GM10266 (cell line): ENCODE results near the gene TMEM238.
"Not testable (repeated sequence)": the region's sequence is repeated elsewhere in the genome, so short reads cannot be mapped to it uniquely, and the experiment has no call there.

ENCODE experiments used
- DNase-seq: peaks from one replicate; pipeline ENCODE4 v3.0.0; 2012; ENCODE audit errors: extremely low spot score
- TF ChIP-seq, protein P1 (sequence below): IDR thresholded peaks from 2 replicates; pipeline ENCODE4 v1.5.1; 2012; ENCODE audit warnings: mild to moderate bottlenecking, low read depth; ENCODE audit not compliant: control insufficient read depth, insufficient read depth; ENCODE audit errors: missing control alignments

The TMEM238 gene

DNA sequence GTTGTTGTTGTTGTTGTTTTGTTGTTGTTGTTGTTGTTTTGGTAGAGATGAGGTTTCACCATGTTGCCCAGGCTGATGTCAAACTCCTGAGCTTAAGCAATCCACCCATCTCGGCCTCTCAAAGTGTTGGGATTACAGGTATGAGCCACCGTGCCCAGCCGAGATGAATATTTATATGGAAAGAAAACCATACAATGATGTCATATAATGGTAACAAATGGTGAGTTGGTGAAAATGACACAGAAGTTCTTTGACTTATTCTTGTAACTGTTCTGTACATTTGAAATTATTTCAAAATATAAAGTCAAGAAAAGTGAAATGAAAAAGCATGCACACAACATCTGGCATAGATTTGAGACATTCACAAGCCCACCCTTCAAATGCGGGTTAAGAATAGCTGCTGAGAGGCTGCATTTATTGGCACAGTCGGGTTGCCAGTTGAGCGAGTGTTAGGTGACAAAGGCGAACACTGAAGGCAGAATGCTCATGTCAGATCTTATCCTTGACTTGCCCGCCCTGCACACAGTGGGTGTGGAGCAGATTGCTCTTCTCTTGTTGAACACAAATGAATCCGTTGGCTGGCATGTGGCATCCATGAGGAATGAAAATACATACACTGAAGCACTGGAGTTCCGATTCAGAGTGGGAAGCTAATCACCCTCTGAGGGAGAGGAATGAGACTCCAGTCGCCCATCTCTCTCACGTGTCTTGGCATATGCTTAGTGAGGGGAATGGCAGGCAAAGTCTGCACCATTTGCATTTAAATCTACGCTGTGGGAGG, 39.3 kb upstream of the TMEM238 start:
- no peak for DNase-seq
- TF ChIP-seq, protein P1, sequence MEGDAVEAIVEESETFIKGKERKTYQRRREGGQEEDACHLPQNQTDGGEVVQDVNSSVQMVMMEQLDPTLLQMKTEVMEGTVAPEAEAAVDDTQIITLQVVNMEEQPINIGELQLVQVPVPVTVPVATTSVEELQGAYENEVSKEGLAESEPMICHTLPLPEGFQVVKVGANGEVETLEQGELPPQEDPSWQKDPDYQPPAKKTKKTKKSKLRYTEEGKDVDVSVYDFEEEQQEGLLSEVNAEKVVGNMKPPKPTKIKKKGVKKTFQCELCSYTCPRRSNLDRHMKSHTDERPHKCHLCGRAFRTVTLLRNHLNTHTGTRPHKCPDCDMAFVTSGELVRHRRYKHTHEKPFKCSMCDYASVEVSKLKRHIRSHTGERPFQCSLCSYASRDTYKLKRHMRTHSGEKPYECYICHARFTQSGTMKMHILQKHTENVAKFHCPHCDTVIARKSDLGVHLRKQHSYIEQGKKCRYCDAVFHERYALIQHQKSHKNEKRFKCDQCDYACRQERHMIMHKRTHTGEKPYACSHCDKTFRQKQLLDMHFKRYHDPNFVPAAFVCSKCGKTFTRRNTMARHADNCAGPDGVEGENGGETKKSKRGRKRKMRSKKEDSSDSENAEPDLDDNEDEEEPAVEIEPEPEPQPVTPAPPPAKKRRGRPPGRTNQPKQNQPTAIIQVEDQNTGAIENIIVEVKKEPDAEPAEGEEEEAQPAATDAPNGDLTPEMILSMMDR: no peak

DNA sequence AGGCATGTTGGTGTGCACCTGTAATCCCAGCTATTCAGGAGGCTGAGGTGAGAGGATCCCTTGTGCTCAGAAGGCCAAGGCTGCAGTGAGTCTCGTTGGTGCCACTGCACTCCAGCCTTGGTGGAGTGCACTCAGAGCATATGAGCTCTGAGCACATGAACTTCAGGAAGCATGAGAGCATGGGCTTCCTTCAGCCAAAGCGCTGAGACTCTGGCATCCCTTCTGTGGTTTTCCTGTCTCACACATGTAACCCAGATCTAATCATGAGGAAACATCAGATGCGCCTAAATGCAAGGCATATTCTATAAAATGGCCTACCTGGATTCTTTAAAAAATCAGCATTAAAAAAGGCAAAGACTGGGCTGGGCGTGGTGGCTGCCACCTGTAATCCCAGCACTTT, 37.2 kb upstream of the TMEM238 start:
- not testable (repeated sequence) for DNase-seq

DNA sequence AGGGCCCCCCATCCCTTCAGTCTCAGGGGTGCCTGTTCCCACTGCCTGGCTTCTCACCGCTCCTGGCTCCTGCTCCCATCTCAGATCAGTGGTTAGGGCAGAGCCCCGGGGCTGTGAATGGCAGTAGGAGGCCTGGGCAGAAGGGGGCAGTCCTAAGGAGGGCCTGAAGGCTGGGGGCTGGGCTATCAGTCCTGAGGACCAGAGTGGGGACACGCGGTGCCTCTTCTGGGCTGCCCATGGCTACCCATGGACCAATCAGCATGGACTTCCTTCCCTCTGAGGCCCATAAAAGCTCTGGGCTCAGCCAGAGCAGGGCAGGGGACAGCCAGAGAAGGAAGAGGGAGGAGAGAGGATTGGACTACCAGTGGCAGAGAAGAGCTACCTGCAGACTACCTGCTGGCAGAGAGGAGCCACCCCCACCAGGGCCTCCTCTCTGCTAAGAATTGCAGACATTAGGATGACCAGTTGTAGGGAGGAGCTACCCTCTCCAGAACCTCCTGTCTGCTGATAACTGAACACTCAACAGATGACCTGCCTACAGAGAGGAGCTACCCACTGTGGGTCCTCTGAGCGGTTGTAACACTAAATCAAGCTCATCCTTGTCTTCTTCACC, 35.6 kb upstream of the TMEM238 start:
- no peak for DNase-seq
- TF ChIP-seq, protein P1: no peak

DNA sequence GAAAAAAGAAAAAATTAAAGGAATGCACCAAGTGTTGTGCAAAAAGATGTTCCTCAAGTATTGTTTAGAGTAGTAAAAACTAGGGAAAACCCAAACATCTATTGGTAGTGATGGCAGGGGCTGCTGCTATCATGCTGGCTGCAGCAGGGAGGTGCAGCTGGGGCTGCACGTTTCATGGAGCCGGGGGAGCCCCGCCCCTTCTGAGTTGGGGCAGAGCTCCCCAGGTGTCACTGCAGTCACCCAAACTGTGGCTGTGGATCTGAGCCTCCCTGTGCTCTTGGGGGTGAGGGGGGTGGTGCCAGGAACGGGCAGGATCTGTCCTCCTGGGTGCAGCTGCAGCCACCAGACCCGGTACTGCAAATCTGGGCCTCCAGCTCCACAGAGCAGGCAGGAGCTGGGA, 35.0 kb upstream of the TMEM238 start:
- TF ChIP-seq, protein P1: no peak
- DNase-seq: no peak

DNA sequence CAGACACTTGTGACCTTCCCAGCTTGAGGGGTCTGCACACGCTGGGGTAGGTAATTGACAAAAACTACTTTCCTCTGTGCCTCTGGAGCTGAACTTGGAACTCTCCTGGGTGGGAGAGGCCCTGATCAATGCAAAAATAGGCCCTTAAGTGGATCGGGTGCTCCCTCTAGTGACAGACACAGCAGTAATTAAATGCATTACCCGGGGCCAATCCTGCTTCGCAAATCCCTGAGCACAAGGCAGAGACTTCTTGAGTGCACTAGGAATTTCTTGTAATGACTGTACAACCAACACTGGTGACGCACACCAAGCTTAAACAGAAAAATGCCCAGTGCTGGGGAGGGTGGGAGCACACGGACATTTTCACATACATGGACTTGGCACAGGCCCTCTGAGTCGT, 34.1 kb upstream of the TMEM238 start:
- DNase-seq: peak; percentile 63

DNA sequence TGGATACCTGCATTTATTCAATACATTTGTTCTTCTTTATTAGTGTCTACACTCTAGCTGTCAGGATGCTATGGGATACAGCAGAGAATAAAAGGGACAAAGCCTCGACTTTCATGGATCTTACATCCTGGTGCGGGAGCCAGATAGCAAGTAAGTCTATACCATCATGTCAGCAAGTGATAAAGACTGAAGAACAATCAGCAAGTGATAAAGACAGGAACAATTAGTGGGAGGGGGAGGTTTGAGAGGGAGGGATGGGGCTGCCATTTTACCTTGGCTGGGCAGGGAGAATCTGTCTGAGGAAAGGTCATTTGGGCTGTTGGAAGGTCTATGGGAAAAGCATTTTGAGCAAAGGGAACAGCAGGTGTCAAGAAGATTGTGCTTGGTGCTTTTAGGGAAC, 26.1 kb upstream of the TMEM238 start:
- TF ChIP-seq, protein P1: no peak
- DNase-seq: no peak

More for the DNA sequence above, 34.1 kb upstream of the TMEM238 start:
- TF ChIP-seq, protein P1: peak; percentile 77

DNA sequence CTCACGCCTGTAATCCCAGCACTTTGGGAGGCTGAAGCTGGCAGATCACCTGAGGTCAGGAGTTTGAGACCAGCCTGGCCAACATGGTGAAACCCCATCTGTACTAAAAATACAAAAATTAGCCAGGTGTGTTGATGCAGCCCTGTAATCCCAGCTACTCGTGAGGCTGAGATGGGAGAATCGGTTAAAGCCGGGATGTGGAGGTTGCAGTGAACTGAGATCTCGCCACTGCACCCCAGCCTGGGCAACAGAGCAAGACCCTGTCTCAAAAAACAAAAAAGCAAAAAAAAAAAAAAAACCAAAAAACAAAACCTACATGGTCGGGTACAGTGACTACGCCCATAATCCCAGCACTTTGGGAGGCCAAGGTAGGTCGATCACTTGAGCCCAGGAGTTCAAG, 25.1 kb upstream of the TMEM238 start:
- not testable (repeated sequence) for DNase-seq

DNA sequence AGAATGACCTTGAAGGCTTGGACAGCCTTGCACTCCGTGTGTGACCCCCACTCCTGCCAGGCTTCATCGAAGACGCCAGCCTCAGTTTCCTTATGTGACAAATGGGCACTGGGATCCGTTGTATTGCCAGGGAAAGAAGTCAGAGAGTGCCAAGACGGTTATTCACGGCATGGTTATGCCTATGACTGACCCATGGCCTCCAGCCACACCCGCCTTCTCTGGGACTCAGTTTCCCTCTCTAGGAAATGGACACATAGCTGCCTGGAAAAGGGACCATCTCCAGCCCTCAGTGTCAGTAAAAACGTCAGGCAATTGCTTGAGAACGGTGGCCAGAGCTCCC, 24.4 kb upstream of the TMEM238 start:
- TF ChIP-seq, protein P1: no peak
- DNase-seq: no peak
